GM21825 (cell line): ENCODE results near the gene MEST.
"Not testable (repeated sequence)": the region's sequence is repeated elsewhere in the genome, so short reads cannot be mapped to it uniquely, and the experiment has no call there.

Experiments used
- ATAC-seq: cut with Tn5 transposase; IDR thresholded peaks from one replicate; pipeline ENCODE4 v1.9.1; 2021; ENCODE audit warnings: mild to moderate bottlenecking, moderate library complexity; ENCODE audit not compliant: unreplicated experiment

MEST gene

GRCh38 chr7:130521258-130521951 is 29.5 kb downstream of the MEST start:
- ATAC-seq = no peak

- ATAC-seq = not testable (repeated sequence)
These were observed 31.7 kb downstream of the MEST start for GRCh38 chr7:130523519-130524125.

GRCh38 chr7:130524628-130525027 is 32.7 kb downstream of the MEST start:
- no peak for ATAC-seq

GRCh38 chr7:130527752-130528355 is 36.0 kb downstream of the MEST start:
- ATAC-seq = not testable (repeated sequence)

GRCh38 chr7:130529417-130529816 is 37.5 kb downstream of the MEST start:
- no peak for ATAC-seq

GRCh38 chr7:130537894-130538293 is 46.0 kb downstream of the MEST start:
- not testable (repeated sequence) for ATAC-seq

- ATAC-seq = not testable (repeated sequence)
These were observed 49.4 kb downstream of the MEST start for GRCh38 chr7:130541287-130541686.

GRCh38 chr7:130542297-130542696 is 50.4 kb downstream of the MEST start:
- not testable (repeated sequence) for ATAC-seq

- no peak for ATAC-seq
These were observed 51.7 kb downstream of the MEST start for GRCh38 chr7:130543487-130544010.

- ATAC-seq = no peak
These were observed 52.5 kb downstream of the MEST start for GRCh38 chr7:130544356-130544755.

GRCh38 chr7:130553398-130554029 is 61.6 kb downstream of the MEST start:
- ATAC-seq = no peak

- ATAC-seq = no peak
These were observed 62.6 kb downstream of the MEST start for GRCh38 chr7:130554481-130554880.
